Measurements from ENCODE around the gene MTM1. TPM values are rescaled to one million over a fixed set of nuclear protein-coding genes. Genes with fewer than 3 reads are reported as not detected.

The MTM1 gene
- total and polyA plus RNA-seq, 12 donors, result 2.4 to 14.0 (median 10.2) TPM

- TF ChIP-seq, protein P1, sequence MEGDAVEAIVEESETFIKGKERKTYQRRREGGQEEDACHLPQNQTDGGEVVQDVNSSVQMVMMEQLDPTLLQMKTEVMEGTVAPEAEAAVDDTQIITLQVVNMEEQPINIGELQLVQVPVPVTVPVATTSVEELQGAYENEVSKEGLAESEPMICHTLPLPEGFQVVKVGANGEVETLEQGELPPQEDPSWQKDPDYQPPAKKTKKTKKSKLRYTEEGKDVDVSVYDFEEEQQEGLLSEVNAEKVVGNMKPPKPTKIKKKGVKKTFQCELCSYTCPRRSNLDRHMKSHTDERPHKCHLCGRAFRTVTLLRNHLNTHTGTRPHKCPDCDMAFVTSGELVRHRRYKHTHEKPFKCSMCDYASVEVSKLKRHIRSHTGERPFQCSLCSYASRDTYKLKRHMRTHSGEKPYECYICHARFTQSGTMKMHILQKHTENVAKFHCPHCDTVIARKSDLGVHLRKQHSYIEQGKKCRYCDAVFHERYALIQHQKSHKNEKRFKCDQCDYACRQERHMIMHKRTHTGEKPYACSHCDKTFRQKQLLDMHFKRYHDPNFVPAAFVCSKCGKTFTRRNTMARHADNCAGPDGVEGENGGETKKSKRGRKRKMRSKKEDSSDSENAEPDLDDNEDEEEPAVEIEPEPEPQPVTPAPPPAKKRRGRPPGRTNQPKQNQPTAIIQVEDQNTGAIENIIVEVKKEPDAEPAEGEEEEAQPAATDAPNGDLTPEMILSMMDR (IDR thresholded peaks at IDR 0.05), result no peak
- no peaks in the 10 kb centered on the region for H3K9me3 ChIP-seq
- peaks cover 0 to 6% (median 0%) of the 10 kb centered on the region in 7 donors for H3K27me3 ChIP-seq
- 94 to 95% methylated on average over 7 of the region's 7 CpGs for WGBS, 2 donors
- H3K4me3 ChIP-seq, result no peak overlapping the region
- DNase-seq, result no peak
- intact Hi-C loops (cut with DNase I), result no loop called here
- H3K36me3 ChIP-seq, result peaks cover 0 to 3% (median 0%) of the 10 kb centered on the region in 9 donors
- H3K27ac ChIP-seq, result no peak overlapping the region
- peaks cover 0 to 27% (median 0%) of the 10 kb centered on the region in 9 donors for H3K4me1 ChIP-seq
- ATAC-seq, result no peak
Measured at GRCh38 chrX:150697641-150698040, 129.2 kb downstream of the MTM1 start.

DNA sequence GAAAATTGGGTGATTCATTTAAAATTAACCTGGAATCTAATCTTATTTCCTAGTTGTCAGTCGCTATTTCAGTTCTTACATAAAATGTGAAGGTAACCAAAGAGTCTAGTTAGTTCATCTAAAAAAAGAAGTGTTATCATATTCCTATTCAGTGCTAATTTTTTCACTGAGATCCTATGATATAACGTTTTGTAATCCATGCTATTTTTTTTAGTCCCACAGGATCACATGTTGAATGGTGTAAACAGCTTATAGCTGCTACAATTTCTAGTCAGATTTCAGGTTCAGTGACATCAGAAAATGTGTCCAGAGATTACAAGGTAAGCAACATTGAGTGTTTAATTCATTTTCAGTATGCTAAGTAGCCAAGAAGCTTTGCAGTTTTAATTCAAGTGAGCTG is 130.6 kb downstream of the MTM1 start:
- no peak for ATAC-seq
- TF ChIP-seq, protein P1 (IDR thresholded peaks at IDR 0.05), result no peak

DNA sequence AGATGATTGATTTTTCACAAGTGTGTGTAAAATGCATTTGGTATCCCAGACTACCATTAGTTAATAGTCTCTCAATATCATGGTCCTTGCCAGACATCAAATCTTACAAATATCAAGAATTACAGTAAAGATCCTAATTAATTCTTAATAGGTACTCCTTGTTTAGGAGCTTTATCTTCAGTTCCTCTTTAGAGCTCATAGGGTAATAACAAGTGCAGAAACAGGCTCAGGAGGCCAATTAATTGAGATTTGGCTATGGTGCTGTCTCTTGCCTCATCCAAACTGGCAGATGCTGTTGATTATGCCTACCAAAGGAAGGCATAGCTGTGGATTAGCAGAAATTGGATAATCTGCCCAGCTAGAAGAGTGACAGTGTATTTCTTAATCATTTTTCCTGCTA is 131.7 kb downstream of the MTM1 start:
- Histone ChIP-seq H3K27me3 (peaks cover 0 to 6% (median 0%) of the 10 kb centered on the region in 7 donors), H3K9me3 (no peaks in the 10 kb centered on the region), H3K4me1 (peaks cover 0 to 39% (median 0%) of the 10 kb centered on the region in 9 donors), H3K27ac (no peak overlapping the region), H3K36me3 (peaks cover 0 to 3% (median 0%) of the 10 kb centered on the region in 9 donors), H3K4me3 (no peak overlapping the region)
- intact Hi-C loops (cut with DNase I), result no loop called here
- no peak for DNase-seq
- TF ChIP-seq, protein P1 (IDR thresholded peaks at IDR 0.05), result no peak
- ATAC-seq, result no peak

More for the DNA sequence above, 130.6 kb downstream of the MTM1 start:
- no peak overlapping the region for H3K27ac ChIP-seq
- no peaks in the 10 kb centered on the region for H3K9me3 ChIP-seq
- DNase-seq, result no peak
- intact Hi-C loops (cut with DNase I), result no loop called here
- peaks cover 0 to 38% (median 0%) of the 10 kb centered on the region in 9 donors for H3K4me1 ChIP-seq
- H3K36me3 ChIP-seq, result peaks cover 0 to 3% (median 0%) of the 10 kb centered on the region in 9 donors
- WGBS, 2 donors, result 54 to 56% methylated on average over 2 of the region's 2 CpGs
- H3K4me3 ChIP-seq, result no peak overlapping the region
- H3K27me3 ChIP-seq, result peaks cover 0 to 6% (median 0%) of the 10 kb centered on the region in 7 donors

- peaks cover 0 to 29% (median 0%) of the 10 kb centered on the region in 9 donors for H3K4me1 ChIP-seq
- 90 to 100% methylated on average over 1 of the region's 1 CpG for WGBS, 2 donors
- TF ChIP-seq, protein P1 (IDR thresholded peaks at IDR 0.05), result no peak
- H3K36me3 ChIP-seq, result peaks cover 0 to 10% (median 0%) of the 10 kb centered on the region in 9 donors
- no peak for DNase-seq
- peaks cover 0 to 6% (median 0%) of the 10 kb centered on the region in 7 donors for H3K27me3 ChIP-seq
- H3K27ac ChIP-seq, result no peak overlapping the region
- H3K4me3 ChIP-seq, result no peak overlapping the region
- intact Hi-C loops (cut with DNase I), result no loop called here
- H3K9me3 ChIP-seq, result no peaks in the 10 kb centered on the region
- ATAC-seq, result no peak
Measured at GRCh38 chrX:150701377-150701776, 133.0 kb downstream of the MTM1 start.
